Lung (tissue), 12 donors: ENCODE results near the gene LEO1. TPM values are rescaled to one million over a fixed set of nuclear protein-coding genes. Genes with fewer than 3 reads are reported as not detected.

Source experiments
- ATAC-seq: fragments of 200-7000 bp; cut with Tn5 transposase; one replicate; pipeline ENCODE4 v1.9.1; 2020; ENCODE audit warnings: moderate number of reproducible peaks; ENCODE audit not compliant: insufficient read depth, low FRiP score
- DNase-seq, 3 donors: peaks; one replicate each; pipeline ENCODE4 v3.0.0-alpha.2; 2013 to 2017
- H3K27ac ChIP-seq, 2 donors: one replicate each; pipeline ENCODE4 v1.5.1; 2013; ENCODE audit warnings: mild to moderate bottlenecking in 2 of 2, moderate library complexity in 2 of 2, control low read depth in 1 of 2, inconsistent platforms in 1 of 2, low read depth in 1 of 2, low read length in 1 of 2
- H3K27me3 ChIP-seq, 3 donors: one replicate each; pipeline ENCODE4 v1.5.1; 2013; ENCODE audit warnings: low read length in 2 of 3; ENCODE audit not compliant: control insufficient read depth in 3 of 3, insufficient read depth in 3 of 3
- H3K36me3 ChIP-seq, 4 donors: one replicate each; pipeline ENCODE4 v1.5.1; 2013; ENCODE audit warnings: low read length in 4 of 4, mild to moderate bottlenecking in 1 of 4, moderate library complexity in 1 of 4; ENCODE audit not compliant: control insufficient read depth in 4 of 4, insufficient read depth in 4 of 4
- H3K4me1 ChIP-seq, 5 donors: one replicate each; pipeline ENCODE4 v1.5.1; 2013; ENCODE audit warnings: low read length in 5 of 5, mild to moderate bottlenecking in 2 of 5, moderate library complexity in 1 of 5; ENCODE audit not compliant: control insufficient read depth in 5 of 5, insufficient read depth in 5 of 5
- H3K4me3 ChIP-seq: one replicate; pipeline ENCODE4 v1.5.1; 2013; ENCODE audit warnings: mild to moderate bottlenecking, control low read depth, moderate library complexity
- H3K9ac ChIP-seq, 2 donors: one replicate each; pipeline ENCODE4 v1.5.1; 2013; ENCODE audit warnings: low read length in 2 of 2, control low read depth in 1 of 2; ENCODE audit not compliant: insufficient read depth in 1 of 2
- H3K9me3 ChIP-seq, 4 donors: one replicate each; pipeline ENCODE4 v1.5.1; 2013; ENCODE audit warnings: low read length in 3 of 4, mild to moderate bottlenecking in 1 of 4, moderate library complexity in 1 of 4; ENCODE audit not compliant: control insufficient read depth in 4 of 4, insufficient read depth in 3 of 4
- CTCF ChIP-seq: IDR thresholded peaks from 2 replicates; pipeline ENCODE4 v1.5.1; 2012; ENCODE audit warnings: mild to moderate bottlenecking; ENCODE audit errors: control extremely low read depth, extremely low read depth
- WGBS, 2 donors: extraction: QIAGEN DNeasy Blood & Tissue Kit; methylation state at CpG; one replicate each; pipeline ENCODE4 v1.1.7; 2013; 5-methylcytosine and 5-hydroxymethylcytosine counted together
- polyA plus RNA-seq, 2 donors: library from polyadenylated mRNA; stranded (reverse); fragments of 200-250 nt; gene quantifications; one replicate each; pipeline ENCODE4 v1.2.1, GENCODE V29; 2013
- total RNA-seq, 2 donors: library from RNA; depleted of rRNA in 1 of 2; stranded (reverse); fragments of >200 nt in 1 of 2; gene quantifications; one replicate each; pipeline ENCODE4 v1.2.1, GENCODE V29; 2014 to 2021
- donor health status: control.
- donor health status: control.
- donor health status: Bipolar disorder and iron deficiency.
- donor health status: healthy.
- donor health status: DM: yes; HTN: yes; CAD: no.

Gene LEO1
- total and polyA plus RNA-seq, 4 donors = 7.1 to 25.4 (median 12.3) TPM

DNA sequence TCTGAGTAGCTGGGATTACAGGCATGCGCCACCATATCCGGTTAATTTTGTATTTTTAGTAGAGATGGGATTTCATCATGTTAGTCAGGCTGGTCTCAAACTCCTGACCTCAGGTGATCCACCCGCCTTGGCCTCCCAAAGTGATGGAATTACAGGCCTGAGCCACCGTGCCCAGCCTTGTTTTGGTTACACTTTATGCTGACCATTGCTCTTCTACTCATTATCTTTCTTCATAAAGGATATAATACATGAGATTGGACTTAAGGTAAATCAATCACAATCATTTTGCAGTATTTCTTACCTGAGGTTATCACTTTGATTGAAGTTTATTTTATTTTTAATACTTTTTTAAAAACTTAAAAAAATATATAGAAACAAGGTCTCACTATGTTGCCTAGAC, 2.2 kb upstream of the LEO1 start:
- 90 to 97% methylated on average over 4 of the region's 4 CpGs for WGBS, 2 donors
- ATAC-seq = no peak

DNA sequence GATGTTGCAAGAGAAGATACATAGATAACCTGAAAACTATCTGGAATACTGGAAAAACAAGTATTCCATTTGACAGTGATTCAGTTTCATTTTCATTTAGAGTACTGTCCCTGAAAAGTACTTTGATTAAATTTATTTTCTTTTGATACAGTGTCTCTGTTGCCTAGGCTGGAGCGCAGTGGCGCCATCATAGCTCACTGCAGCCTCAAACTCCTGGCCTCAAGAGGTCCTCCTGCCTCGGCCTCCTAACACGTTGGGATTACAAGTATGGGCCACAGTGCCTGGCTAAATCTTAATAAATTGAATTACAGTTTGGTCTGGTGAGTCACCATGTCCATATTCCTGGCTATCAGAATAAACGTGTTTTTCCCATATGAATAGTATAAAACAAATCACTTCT, 1.6 kb upstream of the LEO1 start:
- Histone ChIP-seq H3K4me3 (no peak overlapping the region), H3K27me3 (no peaks in the 10 kb centered on the region), H3K36me3 (peaks cover 0 to 4% (median 0%) of the 10 kb centered on the region in 4 donors), H3K4me1 (peaks cover 5 to 10% (median 7%) of the 10 kb centered on the region in 5 donors), H3K9ac (no peak overlapping the region), H3K27ac (no peak overlapping the region), H3K9me3 (peaks cover 0 to 3% (median 0%) of the 10 kb centered on the region in 4 donors)
- WGBS, 2 donors = 71 to 92% methylated on average over 5 of the region's 5 CpGs
- TF ChIP-seq CTCF = no peak
- DNase-seq = no peak
- ATAC-seq = no peak

More for the DNA sequence above, 2.2 kb upstream of the LEO1 start:
- Histone ChIP-seq H3K9me3 (no peaks in the 10 kb centered on the region), H3K27ac (no peak overlapping the region), H3K36me3 (peaks cover 0 to 4% (median 0%) of the 10 kb centered on the region in 4 donors), H3K27me3 (no peaks in the 10 kb centered on the region), H3K4me3 (no peak overlapping the region), H3K9ac (no peak overlapping the region), H3K4me1 (peaks cover 5 to 10% (median 7%) of the 10 kb centered on the region in 5 donors)
- TF ChIP-seq CTCF = no peak
- no peak for DNase-seq

- Histone ChIP-seq H3K36me3 (peaks cover 0 to 9% (median 1%) of the 10 kb centered on the region in 4 donors), H3K27ac (peak overlapping the region; percentile 41 to 97), H3K27me3 (no peaks in the 10 kb centered on the region), H3K9me3 (peaks cover 0 to 7% (median 2%) of the 10 kb centered on the region in 4 donors), H3K4me3 (peak overlapping the region; percentile 88), H3K9ac (peak overlapping the region; percentile 83 to 96), H3K4me1 (peaks cover 5 to 10% (median 7%) of the 10 kb centered on the region in 5 donors)
- WGBS, 2 donors = 1% methylated on average over 7 of the region's 7 CpGs
- TF ChIP-seq CTCF = no peak
- DNase-seq = no peak
- no peak for ATAC-seq
Measured at GRCh38 chr15:51971032-51971374, 575 bp downstream of the LEO1 start.
